NCI-H226 (cell line): Measurements from ENCODE around the gene PRDM16.

ENCODE experiments used
- DNase-seq: peaks from one replicate; pipeline ENCODE4 v3.0.0-alpha.2; 2015

Gene PRDM16

DNA sequence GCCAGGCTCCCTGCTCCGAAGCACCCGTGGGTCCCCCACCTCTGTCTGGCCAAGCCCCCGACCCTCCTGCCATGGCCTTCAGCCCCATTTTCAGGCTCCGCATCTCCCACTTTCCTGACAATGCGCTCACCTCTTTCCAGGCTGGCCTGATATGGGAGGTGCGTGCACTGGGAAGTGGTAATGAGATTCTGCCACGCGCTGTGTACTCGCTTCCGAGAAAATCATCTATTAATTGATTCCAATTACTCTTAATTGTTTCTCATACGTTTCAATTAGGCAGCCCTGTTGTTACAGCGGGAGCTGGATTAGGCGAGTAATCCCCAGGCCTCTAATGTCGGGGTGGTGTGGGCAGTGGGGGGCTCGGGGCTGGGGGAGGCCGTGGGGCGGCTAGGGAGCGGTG lies 263.0 kb downstream of the PRDM16 start:
- DNase-seq, result no peak

DNA sequence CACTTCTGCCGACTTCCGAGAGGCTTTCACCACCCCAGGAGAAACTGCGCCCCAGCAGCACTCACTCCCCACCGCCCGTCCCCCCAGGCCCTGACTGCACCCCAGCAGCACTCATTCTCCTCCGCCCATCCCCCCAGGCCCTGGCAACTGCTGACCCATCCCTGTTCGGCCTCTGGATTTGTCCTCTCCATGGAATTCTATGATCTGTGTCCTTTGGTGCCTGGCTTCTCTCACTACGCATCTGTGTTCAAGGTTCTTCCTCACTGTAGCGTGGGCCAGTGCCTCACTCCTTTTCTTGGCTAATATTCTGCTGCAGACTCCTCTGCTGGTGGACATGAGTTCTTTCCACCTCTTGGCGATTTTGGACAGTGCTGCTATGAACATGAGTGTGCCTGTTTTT lies 263.7 kb downstream of the PRDM16 start:
- no peak for DNase-seq

DNA sequence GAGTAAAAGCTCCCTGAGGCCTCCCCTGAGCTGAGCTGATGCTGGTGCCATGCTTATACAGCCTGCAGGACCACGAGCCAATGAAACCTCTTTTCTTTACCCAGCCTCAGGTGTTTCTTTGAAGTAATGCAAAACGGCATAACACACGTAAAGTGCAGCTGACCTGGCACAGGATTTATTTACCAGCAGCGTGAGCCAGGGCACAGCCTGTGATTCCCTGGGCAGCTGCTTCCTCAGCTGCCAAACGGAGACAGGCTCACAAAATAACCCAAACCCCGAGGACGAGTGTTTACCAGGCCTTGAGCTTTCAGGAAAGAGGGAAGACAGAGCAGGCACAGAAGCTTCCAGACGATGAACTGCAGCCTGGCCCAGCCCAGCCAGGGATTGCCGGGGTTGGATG lies 264.9 kb downstream of the PRDM16 start:
- DNase-seq, result no peak

DNA sequence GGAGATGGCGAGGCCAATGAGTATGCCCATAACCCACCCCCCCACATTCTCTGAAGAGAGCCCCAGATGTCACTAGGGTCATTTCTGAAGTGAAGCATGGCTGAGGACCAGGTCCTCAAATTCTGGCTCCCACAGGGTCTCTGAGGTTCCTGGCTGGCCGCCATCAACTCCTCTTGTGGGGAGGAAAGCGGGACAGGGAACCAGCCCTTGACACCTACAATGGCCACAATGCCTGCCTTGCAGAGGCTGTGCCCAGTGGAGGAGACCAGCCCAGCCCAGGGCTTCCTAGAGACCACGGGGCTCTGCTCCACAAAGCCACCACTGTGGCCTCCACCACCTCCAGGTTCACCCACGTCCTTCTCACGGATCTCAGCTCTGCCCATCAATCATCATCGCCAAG lies 265.4 kb downstream of the PRDM16 start:
- DNase-seq, result no peak

DNA sequence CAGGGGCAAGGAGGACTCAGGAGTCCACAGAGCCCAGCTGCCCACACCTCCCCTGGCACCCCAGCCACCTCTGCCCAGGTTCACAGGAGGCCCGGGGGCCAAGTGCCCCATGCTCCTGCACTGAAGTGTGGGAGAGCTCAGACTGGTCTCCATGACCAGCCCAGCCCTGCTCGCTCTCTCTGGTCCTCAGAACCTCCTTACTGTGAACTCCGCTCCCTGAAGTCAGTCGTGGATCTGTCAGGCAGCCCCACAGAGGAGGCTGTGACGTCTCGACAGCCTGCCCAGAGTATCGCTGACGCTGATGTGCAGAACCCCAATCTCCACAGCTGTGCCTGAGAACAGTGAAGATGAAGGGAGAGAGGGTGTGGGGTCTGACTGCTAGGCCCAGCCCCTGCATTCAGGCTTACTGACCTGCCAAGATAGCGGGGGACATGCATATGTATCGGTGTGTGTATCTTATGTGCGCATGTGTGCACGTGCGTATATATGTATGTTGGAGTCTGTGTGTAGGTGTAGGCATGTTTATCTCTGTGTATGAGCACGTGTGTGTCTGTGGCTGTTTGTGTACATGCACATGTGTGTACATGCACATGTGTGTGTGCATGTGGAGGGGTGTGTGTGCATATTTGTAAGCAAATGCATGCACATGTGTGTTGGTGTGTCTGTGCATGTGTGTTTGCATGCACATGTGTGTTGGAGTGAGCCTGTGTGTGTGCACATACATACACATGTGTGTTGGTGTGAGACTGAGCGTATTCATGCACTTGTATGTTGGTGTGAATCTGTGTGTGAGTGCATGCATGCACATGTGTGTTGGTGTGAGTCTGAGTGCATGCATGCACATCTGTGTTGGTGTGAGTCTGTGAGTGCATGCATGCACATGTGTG lies 267.0 kb downstream of the PRDM16 start:
- no peak for DNase-seq

DNA sequence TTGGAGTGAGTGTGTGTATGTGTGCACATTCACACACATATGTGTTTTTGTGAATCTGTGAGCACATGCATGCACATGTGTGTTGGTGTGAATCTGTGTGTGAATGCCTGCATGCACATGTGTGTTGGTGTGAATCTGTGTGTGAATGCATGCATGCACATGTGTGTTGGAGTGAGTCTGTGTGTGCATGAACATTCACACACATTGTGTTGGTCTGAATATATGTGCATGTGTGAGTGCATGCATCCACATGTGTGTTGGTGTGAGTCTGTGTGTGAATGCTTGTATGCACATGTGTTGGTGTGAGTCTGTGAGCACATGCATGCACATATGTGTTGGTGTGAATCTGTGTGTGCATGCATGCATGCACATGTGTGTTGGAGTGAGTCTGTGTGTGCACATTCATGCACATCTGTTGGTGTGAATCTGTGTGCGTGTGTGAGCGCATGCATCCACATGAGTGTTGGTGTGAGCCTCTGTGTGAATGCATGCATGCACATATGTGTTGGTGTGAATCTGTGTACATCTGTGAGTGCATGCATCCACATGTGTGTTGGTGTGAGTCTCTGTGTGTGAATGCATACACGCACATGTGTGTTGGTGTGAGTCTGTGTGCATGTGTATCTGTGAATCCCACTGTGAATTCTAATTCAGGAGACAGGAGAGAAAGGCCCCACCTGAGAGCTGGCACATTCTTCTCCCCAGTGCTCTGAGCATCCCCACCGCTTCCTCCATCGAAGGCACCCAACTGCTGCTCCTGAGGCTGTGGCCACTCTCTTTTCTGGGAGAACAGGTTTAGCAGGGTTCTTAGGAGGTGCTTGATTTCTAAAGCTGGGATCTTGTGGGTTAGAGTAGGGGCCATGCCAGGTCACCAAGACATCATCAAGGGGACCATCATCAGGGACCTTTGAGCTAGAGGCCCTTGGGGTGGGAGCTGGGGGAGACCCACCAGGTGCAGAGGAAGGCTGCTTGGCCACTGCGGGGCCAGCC lies 267.9 kb downstream of the PRDM16 start:
- no peak for DNase-seq

DNA sequence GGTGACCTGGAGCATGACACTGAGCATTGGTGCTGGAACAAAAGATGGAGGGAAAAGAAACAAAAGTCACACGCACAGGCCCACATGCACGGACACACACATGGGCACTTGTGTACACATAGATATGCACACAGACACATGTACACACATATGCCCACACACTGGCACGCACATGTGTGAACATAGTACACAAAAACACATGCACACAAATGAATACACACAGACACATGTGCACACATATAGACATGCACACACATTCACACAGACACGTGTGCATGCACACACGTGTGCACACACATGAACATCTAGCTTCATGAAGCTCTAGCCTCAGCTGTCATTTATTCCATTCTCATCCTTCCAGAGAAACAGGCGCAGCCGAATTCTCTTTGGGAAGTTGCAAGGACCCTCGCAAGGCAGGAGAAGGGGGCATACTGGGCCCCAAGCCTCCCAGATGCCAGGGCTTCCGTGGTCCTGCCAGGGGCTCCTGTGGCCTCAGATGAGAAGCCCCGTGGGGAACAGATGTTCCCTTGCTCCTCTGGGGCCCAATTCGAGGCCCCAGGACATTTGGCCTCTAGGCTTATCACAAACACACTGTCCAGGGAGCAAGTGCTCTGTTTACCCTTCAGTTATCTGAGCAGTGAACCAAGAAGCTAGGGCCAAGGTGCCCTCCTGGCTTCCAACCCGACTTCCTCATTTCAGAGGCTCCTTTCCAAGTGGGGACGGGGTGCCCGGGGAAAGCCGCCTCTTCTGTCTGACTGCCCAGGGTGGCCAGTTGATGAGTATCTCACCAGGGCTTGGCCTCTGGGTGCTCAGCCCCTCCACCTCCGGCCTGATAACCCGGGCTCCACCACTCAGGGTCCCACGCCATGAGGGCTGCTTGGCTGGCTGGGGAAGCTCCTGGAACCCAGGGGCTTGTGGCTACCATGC lies 269.1 kb downstream of the PRDM16 start:
- no peak for DNase-seq

DNA sequence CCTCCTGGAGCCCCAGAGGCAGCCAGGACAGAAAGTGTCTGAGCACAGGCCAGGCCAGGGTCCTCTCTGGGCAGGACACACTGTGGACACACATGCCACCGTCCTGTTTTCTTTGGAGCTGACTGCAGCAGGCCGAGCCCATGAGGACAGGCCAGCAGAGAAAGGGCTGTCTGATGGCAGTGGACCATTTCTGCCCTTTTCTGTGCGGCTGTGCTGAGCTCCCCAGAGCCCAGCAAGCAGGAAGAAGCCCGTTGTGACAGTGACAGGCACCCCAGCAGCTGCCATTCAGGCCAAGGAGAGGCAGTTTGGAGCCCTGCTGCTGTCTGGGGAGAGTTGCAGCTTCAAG lies 269.7 kb downstream of the PRDM16 start:
- DNase-seq, result no peak

DNA sequence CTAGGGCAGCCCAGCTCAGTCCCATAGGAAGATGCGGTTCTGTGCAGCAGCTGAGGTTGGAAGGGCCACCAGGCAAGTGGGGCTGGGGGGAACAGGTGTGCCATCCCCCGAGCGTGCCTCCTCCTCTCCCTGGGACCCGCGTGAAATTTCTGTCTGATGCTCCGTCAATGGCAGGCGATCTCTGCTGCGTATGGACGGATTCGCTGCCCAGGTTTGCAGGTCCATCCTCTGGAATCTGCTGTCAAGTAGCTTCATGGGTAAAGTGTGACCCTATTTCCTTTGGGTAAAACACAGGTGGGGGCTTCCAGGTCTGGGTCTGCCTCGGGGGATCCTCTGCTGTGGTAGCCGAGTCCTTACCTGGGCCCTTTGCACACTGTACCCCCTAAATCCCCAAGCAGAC lies 270.9 kb downstream of the PRDM16 start:
- no peak for DNase-seq

DNA sequence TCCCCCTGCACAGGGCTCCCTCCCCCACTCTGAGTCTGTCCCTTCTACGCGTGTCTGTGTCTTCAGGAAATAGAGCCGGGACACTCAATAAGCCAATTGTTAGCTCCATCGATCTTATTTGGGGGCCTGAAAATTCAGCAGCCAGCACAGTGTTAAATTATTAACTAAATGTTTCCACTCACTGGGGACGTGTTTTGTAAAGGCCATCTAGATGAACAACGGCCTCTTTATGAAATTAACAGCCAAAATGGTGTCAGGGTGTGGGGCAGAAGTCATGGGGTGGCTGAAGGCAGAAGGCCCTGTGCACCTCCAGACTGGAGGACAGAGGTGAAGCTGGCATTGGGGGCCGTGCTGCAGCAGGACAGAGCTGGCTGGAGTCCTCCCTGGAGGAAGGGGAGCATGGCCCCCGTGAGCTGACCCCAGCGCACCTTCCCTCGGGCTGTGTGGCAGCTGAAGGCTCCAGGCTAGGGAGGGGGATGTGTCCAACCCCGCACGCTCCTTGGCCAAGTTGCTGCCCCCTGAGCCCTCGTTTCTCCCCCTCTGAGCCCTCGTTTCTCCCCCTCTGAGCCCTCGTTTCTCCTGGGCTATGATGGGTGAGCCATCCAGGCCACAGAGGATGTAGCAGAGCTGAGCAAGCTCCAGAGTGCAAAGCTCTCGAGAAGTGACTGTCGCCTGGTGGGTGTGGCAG lies 271.7 kb downstream of the PRDM16 start:
- no peak for DNase-seq

DNA sequence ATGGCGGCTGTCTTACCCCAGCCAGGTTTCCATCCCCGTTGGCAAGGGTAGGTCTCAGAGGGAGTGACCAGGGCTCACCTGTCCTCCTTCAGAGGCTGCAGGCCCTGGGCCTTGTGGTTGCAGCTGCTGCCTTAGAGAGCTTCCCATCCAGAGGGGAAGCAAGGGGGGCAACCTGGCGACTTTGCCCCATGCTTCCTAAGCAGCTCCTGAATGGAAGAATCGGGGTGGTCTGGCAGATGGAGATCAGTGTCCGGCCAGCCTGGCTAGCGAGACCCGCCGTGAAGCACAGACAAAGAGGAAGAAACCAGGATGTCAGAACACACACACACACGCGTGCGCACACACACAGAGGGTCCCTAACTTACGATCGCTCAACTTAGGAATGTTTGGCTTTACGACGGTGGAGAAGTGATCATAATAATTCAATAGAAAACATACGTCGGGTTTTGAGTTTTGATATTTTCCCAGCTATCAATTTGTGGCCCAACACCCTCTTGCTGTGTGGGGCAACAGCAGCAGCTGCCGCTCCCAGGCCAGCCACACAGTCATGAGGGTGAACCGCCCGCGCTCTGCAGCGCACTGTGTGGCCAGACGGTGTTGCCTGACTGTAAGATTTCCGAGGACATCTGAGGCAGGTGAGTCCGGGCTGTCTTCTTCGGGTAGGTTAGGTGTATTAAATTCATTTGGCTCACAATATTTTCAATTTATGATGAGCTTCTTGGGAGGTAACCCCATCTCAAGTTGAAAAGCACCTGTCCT lies 272.4 kb downstream of the PRDM16 start:
- DNase-seq, result no peak

DNA sequence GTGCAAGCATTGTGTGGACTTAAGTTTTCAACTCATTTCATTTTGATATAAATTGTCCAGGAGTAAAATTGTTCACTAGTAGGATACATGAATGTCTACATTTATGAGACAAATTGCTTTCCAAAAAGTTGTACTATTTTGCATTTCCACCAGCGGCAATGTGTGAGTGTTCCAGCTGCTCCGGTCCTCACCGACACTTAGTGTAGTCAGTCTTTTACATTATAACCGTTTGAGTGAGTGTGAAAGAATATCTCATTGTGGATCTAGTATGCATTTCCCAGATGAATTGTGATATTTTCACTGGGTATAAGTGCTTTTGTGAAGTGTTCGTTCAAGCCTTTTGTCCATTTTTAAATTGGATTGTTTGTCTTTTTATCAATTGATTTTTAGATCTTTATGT lies 274.0 kb downstream of the PRDM16 start:
- DNase-seq, result no peak

DNA sequence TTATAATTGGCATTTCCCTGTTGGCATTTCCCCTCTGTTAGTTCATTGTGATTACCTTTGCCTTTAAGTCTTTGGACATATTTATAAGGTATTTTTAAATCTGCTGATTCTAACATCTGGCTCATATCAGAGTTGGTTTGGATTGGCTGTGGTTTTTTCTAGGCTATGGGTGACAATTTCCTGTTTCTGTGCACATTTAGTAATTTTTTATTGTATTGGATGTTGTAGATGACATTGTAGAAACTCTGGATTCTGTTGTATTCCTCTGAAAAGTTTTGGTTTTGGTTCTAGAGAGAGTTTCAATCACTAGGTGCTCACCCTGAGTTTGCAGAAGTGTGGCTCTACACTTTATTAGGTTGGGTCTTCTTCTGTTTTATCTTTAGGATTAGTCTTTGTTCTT lies 275.4 kb downstream of the PRDM16 start:
- no peak for DNase-seq

DNA sequence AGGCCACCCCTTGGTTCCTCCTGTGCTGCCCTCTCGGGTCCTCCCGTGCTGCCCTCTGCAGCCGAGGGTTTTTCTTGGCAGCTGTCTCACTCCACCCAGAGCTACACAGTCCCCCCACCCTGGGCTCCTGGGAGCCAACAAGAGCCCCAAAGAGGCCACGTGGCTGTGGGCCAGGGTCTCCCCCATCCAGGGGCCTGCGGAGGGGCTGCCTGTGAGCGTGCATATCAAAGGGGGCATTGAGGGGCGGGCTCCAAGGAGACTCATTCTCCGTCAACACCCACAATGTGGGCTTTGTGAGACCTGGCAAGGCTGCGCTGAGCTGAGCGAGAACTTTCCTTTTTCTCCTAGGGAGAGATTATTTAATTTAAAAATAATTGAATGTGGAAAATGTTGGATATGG lies 276.8 kb downstream of the PRDM16 start:
- DNase-seq, result no peak

DNA sequence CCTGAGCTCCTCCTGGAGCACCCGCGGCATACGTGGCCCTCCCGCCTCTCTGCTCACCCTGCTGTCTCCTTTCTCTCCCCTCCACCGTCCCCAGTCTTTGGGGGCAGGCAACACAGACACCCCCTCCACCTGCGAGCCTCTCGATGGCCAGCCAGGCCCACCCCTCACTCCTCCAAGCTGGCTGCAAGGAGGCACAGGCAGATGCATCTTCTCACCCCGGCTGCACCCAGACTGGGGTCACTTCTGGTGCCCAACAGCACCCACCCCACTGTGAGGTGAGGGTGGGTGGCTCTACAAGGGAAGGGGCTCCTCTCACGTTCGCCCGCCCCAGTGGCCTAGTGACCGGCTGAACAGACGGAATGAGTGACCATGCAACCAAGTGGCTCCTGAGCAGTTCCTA lies 277.5 kb downstream of the PRDM16 start:
- DNase-seq, result no peak

DNA sequence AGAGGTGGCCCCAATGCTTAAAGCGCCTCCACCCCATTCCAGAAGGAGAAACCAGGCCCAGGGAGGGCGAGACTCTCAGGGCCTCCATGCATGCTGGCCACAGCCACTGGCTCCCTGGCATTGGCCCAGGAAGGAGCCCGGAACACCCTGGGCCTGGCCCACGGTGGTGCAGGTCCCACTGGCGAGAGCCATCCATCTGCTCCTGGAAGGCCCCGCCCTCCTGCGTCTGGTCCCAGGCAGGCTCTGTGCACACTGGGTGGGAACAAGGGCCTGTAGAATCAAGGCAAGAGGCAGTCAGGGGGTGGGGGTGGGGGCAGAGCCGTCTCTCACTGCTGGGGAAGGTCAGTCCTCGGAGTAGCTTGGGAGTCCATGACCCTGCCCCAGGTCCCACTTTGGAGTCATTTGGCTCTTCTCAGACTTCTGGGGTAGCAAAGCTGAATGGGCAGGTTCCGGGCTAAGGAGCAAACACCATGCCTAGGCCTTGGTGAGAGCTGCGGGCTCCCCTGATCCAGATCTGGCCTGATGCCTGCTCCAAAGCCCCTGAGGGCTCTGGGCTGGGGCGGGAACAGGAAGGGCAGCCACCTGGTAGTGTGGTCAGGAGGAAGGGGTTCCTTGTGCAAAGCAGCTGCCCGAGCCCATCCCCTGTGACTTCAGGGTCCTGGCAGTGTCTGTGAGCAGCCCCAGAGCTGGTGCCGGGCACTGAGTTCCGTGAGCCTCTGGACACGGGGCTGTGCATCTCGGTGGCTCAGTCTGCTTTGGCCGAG lies 278.4 kb downstream of the PRDM16 start:
- DNase-seq, result no peak

DNA sequence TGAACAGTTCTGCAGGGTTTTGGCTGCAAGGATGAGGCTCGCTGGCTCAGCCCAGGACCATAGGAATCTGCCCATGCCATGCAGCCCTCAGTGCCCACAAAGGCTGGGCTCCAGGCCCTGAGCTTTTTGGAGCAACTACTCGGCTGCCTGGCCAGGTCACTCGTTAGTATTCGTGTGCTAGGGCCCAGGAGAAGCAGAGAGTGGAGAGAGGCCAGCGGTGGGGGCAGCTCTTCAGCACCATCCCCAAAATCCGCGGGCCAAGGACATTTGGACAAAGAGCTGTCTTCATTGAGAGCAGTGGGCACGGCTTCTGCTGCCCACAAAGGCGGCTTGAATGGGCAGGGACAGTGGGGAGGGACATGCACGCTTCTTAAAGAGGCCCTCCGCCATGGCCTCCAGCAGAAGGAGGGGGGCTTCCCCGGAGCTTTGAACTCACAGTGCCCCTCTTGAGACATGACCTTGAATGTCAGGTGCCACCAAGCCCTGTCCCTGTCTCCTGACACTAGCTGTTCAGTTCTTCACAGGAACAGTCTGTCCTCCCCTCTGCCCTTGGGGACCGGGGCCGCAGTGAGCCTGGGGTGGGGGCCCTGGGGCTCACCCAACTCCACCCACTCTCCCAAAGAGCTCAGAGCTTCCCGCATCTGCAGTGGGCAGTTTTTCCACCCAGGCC lies 279.3 kb downstream of the PRDM16 start:
- no peak for DNase-seq

DNA sequence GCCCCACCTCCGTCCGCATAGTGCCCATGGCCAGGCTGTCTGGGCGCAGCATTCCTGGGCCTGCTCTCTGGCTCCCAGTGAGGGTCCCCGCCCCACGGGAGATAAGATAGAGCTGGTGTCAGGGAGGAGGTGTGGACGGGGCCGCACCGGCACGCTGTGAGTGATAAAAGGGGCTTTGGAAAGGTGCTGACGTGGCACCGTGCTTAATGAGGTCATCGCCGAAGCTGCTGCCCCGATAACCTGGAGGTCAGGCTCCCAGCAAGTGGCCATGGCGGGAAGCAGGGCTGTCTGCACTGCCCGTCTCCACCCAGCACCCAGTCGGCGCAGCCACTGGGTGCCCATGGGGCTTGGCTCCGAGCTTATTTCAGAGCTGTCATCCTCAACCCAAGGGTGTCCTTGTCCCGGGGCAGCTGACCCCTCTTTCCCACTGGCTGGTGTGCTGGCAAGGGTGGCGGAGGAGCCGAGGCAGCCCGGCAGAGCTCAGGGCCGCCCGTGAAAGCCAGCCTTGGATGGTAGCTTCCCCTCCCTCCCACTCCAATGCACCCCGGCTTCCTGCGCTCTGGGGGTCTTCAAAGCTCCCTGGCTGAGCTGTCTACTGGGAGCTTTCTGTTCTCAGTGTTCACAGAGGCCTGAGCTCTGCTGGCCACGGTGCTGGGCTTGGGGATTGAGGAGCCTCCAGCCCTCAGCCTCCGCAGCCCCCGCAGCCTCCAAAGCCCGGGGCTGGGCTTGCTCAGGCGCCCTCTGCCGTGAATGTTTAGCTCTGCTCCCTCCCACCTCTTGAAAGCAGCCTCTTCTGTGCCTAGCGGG lies 280.4 kb downstream of the PRDM16 start:
- DNase-seq, result peak; percentile 99

DNA sequence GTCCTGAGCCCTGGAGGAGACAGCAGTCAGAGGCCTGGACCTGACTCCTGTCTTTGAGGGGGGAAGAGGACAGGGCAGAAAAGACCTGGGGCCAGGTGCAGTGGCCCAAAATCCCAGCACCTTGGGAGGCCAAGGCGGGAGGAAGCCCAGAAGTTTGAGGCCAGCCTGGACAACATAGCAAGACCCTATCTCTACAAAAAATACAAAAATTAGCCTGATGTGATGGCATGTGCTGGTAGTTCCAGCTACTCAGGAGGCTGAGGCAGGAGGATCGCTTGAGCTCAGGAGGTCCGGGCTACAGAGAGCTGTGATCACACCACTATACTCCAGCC lies 280.9 kb downstream of the PRDM16 start:
- no peak for DNase-seq
